ENCODE data around the gene ZSWIM8.

ZSWIM8 gene

GRCh38 chr10:73848821-73849489, 63.5 kb downstream of the ZSWIM8 start:
- no peak for DNase-seq

GRCh38 chr10:73850211-73850610, 64.8 kb downstream of the ZSWIM8 start:
- no peak for DNase-seq

GRCh38 chr10:73850863-73851461, 65.6 kb downstream of the ZSWIM8 start:
- DNase-seq: no peak
